Measurements from ENCODE around the gene SLC44A4. TPM values are rescaled to one million over a fixed set of nuclear protein-coding genes. Genes with fewer than 3 reads are reported as not detected.
"Not testable (repeated sequence)": the region's sequence is repeated elsewhere in the genome, so short reads cannot be mapped to it uniquely, and the experiment has no call there.

Gene SLC44A4
- 0.45 TPM in 1 of 2 replicates, not detected in the other for total RNA-seq (2014; rRNA removed; shearing (Covaris generic))
- 0.06 TPM in 2 replicates for polyA plus RNA-seq (2015; cell fraction: cytosol; rRNA removed)
- 0.07 TPM in 1 of 2 replicates, not detected in the other for polyA plus RNA-seq (2015; cell fraction: nucleus; rRNA removed)

GRCh38 chr6:31878726-31879125 is at the start of gene SLC44A4:
Gene SLC44A4, minus strand, starts transcription at chr6:31878997. Its CDS starts 17 bp downstream, at chr6:31878980.
- no peak for DNase-seq (ENCODE audit: low read depth)

GRCh38 chr6:31928672-31928939 is 49.8 kb upstream of the SLC44A4 start:
- DNase-seq (ENCODE audit: low read depth) = no peak

- DNase-seq (ENCODE audit: low read depth) = no peak
Measured at GRCh38 chr6:31927863-31928671, 49.3 kb upstream of the SLC44A4 start.

- DNase-seq (ENCODE audit: low read depth) = no peak
Measured at GRCh38 chr6:31927242-31927862, 48.6 kb upstream of the SLC44A4 start, which contains the start of gene C2. Gene C2, plus strand, starts transcription at chr6:31927717. Its CDS starts 36 bp downstream, at chr6:31927753.

- DNase-seq (ENCODE audit: low read depth) = no peak
Measured at GRCh38 chr6:31922942-31923341, 44.1 kb upstream of the SLC44A4 start.

GRCh38 chr6:31920811-31921210 is 42.0 kb upstream of the SLC44A4 start:
- DNase-seq (ENCODE audit: low read depth) = no peak

GRCh38 chr6:31919624-31920303 is 41.0 kb upstream of the SLC44A4 start:
- no peak for DNase-seq (ENCODE audit: low read depth)

- DNase-seq (ENCODE audit: low read depth) = peak; percentile 31
Measured at GRCh38 chr6:31918069-31918720, 39.4 kb upstream of the SLC44A4 start.

GRCh38 chr6:31915756-31916155 is 37.0 kb upstream of the SLC44A4 start:
- no peak for DNase-seq (ENCODE audit: low read depth)

- DNase-seq (ENCODE audit: low read depth) = no peak
Measured at GRCh38 chr6:31915351-31915750, 36.6 kb upstream of the SLC44A4 start.

GRCh38 chr6:31911826-31912585 is 33.2 kb upstream of the SLC44A4 start:
- no peak for DNase-seq (ENCODE audit: low read depth)

GRCh38 chr6:31909298-31909697 is 30.5 kb upstream of the SLC44A4 start:
- not testable (repeated sequence) for DNase-seq (ENCODE audit: low read depth)

- DNase-seq (ENCODE audit: low read depth) = peak; percentile 41
Measured at GRCh38 chr6:31908791-31909190, 30.0 kb upstream of the SLC44A4 start.

- DNase-seq (ENCODE audit: low read depth) = not testable (repeated sequence)
Measured at GRCh38 chr6:31908255-31908654, 29.5 kb upstream of the SLC44A4 start.

- peak; percentile 84 for DNase-seq (ENCODE audit: low read depth)
Measured at GRCh38 chr6:31907158-31907813, 28.5 kb upstream of the SLC44A4 start.

- not testable (repeated sequence) for DNase-seq (ENCODE audit: low read depth)
Measured at GRCh38 chr6:31906727-31907126, 27.9 kb upstream of the SLC44A4 start.

- no peak for DNase-seq (ENCODE audit: low read depth)
Measured at GRCh38 chr6:31906122-31906521, 27.3 kb upstream of the SLC44A4 start.

- DNase-seq (ENCODE audit: low read depth) = no peak
Measured at GRCh38 chr6:31905041-31905440, 26.2 kb upstream of the SLC44A4 start.

- no peak for DNase-seq (ENCODE audit: low read depth)
Measured at GRCh38 chr6:31903957-31904356, 25.2 kb upstream of the SLC44A4 start.

GRCh38 chr6:31901953-31902643 is 23.3 kb upstream of the SLC44A4 start, which contains the start of gene ZBTB12:
Gene ZBTB12, minus strand, starts transcription at chr6:31902086. Its CDS starts 781 bp downstream, at chr6:31901305.
- DNase-seq (ENCODE audit: low read depth) = peak; percentile 88

Measured in HT1080 (cell line).